RPMI8226 (cell line): ENCODE results near the gene HSFX2.
"Not testable (repeated sequence)": the region's sequence is repeated elsewhere in the genome, so short reads cannot be mapped to it uniquely, and the experiment has no call there.

Source experiments
- DNase-seq: peaks from one replicate; pipeline ENCODE4 v3.0.0-alpha.2; 2015

The HSFX2 gene

DNA sequence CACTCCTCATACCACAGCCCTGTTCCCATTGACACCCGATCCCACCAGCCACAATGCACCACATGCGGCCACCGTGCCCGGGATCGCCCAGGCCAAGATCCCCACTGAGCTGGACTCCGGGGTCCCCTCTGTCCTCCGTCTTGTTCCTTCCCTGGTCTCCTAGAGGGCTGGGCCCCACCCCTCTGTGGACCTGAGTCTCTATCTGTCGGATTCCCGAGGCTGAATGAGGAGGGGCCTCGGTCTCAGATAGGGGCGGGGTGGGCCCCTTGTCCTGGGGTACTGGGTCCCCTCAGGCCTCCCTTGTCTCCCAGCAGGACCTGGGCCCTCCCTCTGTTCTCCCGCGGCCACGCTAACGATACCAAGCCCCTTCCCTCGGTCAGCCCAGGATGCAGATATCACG, 9.5 kb downstream of the HSFX2 start:
- DNase-seq: not testable (repeated sequence)

DNA sequence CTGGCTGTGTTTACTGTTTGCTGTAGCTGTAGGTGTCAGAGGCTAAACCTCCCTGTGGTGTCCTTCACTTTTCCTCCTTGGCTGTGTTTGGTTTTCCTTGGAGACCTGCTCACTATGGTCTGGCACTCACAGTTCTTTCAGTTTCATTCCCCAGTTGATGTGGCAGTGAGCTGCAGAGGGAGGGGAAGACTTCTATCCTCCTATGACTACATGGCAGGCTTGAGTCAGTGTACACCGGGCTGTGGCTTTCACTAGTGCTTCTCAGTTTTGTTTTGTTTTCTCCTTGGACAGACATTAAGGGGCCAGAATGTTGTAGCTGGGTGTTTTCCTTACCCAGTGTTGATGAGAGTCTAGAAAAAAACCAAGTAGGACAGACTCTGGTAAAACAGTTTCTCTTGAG, 21.7 kb downstream of the HSFX2 start:
- DNase-seq: not testable (repeated sequence)

DNA sequence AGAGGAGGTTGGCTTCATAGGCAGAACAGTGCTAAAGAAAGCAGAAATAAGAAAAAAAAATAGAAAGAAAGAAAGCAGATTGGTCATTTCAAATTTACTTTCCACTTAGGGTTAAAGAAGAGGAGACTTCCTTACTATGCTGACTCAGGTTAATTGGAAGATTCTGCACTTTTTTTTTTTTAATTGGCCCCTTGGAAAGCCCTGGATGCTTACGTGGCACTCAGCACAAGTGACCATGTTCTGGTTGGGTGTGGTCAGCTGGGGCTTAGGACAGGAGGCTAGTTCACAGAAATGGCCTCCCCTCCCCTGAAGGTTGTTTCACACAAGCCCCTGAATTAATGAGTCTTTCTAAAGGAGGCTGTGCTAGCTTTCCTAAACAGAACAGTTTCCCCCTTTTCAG, 22.4 kb downstream of the HSFX2 start:
- peak; percentile 2 for DNase-seq

DNA sequence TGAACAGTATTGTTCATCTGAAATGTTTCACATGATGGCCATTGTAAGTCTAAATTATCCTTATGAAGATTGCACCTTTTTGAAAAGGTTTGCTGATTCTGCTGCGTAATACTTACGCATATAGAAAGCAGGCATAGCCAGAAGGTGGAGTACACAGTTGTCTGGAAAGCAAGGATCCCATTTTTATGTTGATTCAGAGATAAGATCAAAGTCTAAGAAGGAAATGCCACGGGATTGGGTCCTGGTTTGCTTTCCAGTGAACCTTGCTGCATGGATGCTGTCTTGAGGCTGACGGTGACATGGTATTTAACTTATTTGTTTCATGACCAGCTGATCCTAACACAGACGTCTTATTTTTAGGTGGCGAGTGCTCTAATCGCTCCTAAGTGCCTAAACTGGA, 23.3 kb downstream of the HSFX2 start:
- DNase-seq: no peak

DNA sequence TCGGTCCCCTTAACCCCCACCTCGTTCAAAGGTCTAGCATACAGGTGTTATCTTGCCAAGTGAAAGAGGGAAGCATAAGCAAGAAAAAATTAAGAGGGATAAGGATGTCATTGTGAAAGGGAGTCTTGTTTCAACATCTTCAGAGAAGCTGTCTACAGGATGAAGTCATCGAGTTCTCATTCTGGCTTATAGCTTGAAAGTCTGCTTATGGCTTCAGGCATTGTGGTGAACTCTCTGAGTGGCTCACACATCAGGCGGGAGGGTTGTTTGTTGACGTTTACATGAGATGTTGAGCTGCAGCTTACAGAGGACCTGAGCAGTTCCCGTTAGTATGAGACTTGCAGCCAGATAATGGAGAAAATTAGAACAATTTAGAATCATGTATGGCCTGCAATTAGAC, 24.4 kb downstream of the HSFX2 start:
- DNase-seq: no peak

DNA sequence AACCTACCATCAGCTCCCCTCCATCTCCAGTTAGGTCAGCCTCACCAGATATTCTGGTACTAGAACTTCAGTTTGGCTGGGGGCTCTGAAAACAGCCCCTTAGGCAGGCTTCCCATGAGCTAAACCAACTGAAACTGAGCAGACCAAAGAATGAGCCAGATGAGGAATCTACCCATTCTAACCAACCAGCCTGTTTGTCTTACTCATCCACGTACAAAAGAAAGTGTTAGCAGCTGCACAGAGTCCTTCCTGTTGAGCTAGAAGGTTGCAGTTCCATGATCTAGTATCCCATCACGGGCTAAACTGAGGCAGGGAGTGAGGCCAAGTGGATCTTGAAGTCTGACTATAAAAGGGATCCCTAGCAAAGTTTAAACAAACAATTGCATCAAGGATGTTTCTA, 25.3 kb downstream of the HSFX2 start:
- DNase-seq: no peak

DNA sequence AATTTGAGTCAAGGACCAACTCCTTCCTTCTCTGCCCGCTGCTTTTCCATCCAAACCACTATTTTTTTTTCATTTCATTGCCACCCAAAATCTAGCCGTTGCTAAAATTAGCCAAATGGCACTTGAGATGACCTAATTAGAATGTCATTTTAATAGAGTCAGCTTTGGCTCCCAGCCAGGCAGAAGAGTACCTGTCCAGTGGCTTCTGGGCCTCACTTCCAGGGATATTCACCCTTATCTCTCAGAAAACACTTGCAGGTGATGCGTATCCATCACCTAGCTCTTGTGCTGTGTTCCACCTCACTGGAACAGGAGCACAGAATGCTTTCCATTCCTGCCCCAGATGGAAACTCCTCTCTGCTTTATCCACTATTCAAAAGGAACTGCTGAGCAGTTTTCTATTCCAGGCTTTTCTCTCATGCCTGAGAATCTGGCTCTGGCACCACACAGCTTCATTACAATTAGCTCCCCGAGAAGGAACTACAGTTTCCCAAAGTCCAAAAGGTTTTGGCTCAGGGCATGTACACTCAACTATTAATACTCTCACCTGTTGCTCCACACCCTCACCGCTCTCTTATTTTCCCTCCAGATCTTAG, 26.3 kb downstream of the HSFX2 start:
- DNase-seq: no peak

DNA sequence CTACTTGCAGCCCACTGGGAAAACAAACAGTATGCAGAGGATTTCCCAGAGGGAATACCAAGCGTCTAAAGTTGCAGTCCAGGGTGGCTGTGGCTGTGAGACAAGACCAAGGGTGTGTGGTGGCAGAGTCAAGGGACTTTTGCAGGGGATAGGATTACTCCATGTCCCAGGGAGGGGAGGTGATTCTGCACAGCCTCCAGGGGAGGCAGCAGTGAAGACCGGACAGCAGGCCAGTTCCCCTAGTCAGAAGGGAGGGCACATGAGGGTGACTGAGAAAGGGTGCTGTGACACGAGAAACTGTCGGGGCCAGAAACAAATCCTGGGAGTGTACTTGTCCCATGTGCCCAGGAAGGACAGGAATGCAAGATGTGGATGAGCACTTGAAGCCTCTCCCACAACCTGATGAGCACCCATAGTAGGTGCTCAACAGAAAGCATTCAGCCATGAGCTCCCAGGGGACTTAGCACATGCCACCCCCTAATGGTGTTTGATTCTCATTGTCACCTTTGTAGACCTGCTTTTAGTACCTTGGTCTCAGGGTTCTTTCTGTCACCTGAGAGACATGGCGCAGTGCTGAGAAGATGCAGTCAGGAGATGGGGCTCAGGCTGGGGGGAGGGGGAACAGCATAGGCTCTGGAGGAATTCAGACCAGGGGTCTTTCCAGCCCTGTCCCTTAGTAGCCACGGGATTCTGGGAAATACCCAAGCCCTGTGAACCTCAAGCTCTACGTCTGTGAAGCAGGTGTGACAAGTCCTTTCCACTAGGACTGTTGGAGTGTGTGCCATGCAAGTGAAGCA, 27.3 kb downstream of the HSFX2 start:
- no peak for DNase-seq

DNA sequence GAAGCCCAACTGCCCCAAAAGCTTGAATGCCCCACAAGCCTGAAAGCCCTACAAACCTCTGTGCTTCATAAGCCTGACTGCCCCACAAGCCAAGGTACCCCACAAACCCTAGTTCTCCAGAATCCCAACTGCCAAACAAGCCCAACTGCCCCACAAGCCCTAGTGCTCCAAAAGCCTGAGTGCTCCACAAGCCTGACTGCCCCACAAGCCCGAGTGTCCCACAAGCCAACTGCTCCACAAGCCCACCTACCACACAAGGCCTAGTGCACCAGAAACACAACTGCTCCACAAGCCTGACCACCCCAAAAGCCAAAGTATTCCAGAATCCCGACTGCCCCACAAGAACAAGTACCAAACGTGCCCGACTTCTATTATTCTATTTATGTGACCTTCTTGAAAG, 31.8 kb downstream of the HSFX2 start:
- no peak for DNase-seq

DNA sequence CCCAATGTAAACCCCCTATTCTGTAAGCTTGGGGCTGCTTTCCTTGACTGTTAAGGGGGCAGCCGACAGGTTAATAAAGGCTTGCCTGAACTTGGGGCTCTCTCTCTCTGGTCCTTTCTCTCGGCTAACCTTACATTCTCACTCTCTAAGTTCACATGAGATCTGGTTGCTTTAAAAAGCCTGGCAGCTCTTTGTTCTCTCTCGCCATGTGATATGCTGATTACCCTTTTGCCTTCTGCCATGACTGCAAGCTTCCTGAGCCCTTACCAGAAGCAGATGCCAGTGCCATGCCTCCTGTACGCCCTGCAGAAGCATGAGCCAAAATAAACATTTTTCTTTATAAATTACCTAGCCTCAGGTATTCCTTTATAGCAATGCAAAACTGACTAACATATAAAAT, 39.9 kb downstream of the HSFX2 start:
- DNase-seq: not testable (repeated sequence)

DNA sequence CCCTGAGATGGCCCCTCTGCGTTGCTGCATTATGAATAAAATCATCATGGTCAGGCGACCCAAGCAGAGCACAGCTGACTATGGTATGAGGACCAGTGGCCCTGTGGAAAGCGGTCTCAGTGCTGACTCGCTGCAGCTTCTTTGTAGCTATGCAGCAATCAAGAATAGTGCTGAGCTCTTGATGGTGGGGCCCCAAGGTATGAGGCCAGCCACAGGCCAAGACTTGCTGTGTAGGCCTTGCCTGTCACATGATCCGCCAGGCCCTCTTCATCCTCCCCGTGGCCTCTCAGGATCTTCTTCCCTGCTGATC, 43.2 kb downstream of the HSFX2 start:
- not testable (repeated sequence) for DNase-seq

DNA sequence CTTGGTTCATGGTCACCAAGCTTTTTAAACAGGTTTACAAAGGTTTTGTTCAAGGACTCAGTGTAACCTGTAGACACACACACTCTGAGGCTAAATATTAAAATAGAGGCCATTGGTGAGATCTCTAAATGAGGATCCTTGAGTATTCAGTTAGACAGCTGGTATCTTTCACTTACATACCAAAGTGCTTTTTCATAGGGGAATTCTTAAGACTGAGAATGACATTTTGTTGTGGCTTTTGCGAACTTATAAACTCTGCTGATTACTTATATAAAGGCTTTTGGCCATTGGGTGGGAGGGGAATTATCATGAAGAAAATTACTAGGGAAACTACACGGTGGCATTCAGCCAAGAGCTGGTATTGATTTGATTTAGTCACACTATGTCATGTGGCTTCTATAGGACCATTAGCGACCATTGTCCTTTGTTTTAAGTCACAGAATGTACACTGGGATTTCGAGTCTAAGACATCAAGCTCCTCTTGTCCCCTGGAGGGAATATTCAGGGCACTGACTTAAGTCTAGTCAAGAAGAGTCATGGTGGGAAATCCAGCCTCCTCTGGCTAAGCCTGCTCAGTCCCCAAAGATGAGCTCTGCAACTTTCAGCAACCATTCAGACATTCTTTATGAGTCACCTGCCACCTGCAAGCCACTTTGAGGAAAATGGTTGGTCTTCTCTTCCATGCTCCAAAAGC, 43.7 kb downstream of the HSFX2 start:
- DNase-seq: not testable (repeated sequence)

DNA sequence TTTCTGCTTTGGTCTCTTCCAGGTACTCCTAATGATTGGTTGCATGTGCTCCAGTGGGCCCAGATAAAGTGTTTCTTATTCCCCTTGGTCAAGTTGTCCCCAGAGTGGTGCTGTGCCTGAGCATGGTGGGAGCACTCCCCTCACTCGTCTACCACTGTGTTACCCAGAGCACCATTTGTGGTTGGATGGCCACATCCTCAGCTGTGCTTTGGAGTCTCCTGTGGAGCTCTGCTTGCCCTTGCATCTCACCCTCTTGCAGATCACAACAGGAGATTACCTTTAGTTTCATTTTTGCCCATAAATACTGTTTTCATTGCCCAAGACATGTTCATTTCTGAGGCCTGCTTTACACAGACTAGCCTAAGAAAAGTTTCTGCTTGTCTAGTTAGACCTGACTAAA, 44.7 kb downstream of the HSFX2 start:
- not testable (repeated sequence) for DNase-seq

DNA sequence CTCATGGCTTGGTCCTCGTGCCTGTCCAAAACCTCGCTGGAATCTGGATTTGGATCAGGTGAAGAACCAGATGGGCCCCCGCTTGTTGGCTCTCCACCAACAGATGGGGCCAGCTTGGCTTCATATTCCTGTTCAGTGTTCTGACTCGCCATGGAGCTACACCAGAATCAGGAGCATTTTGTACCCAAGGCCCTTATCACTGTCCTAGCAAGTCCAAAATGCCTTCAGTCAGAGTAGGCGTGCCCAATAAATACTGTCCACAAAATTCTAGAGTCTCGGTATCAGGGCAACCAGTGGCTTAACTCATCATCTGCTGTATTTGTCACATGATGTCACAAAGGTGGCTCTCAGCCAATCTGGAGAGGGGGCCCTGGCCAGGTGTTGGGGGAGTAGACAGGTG, 45.4 kb downstream of the HSFX2 start, which contains the start of gene HSFX3:
TSS of gene HSFX3 (minus strand) at position 224 of the 400 bp plus-strand sequence. CDS start at position 152, 72 bp downstream.
- not testable (repeated sequence) for DNase-seq

DNA sequence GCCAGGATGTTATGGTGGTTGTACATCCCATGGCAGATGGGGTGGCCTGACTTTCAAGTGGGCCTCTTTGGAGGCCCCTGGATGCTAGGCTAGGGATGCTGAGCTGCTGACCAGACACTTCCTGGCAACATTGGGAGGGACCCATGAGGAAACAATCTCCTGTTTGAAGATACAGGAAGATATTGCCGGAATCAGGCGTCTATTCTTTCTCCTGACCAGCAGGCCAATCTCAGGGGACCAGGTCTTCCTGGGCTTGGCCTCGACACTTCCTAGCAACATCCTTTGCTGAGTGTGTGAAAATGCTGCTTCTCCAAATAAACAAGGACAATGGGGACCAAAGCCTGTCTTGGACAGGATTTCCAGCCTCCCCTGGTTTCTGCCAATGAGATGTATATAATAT, 47.3 kb downstream of the HSFX2 start:
- DNase-seq: not testable (repeated sequence)

DNA sequence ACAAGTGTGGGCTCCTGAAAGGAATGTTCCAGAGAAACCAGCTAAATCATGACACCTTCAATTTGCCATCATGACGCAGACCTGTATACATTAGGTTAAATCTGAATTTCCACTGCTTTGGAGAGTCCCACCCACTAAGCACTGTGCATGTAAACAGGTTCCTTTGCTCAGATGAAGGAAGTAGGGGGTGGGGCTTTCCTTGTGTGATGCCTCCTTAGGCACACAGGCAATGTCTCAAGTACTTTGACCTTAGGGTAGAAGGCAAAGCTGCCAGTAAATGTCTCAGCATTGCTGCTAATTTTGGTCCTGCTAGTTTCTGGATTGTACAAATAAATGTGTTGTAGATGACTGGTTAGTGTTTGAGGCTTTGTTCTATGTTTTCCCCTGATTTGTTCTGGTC, 48.2 kb downstream of the HSFX2 start:
- DNase-seq: not testable (repeated sequence)

DNA sequence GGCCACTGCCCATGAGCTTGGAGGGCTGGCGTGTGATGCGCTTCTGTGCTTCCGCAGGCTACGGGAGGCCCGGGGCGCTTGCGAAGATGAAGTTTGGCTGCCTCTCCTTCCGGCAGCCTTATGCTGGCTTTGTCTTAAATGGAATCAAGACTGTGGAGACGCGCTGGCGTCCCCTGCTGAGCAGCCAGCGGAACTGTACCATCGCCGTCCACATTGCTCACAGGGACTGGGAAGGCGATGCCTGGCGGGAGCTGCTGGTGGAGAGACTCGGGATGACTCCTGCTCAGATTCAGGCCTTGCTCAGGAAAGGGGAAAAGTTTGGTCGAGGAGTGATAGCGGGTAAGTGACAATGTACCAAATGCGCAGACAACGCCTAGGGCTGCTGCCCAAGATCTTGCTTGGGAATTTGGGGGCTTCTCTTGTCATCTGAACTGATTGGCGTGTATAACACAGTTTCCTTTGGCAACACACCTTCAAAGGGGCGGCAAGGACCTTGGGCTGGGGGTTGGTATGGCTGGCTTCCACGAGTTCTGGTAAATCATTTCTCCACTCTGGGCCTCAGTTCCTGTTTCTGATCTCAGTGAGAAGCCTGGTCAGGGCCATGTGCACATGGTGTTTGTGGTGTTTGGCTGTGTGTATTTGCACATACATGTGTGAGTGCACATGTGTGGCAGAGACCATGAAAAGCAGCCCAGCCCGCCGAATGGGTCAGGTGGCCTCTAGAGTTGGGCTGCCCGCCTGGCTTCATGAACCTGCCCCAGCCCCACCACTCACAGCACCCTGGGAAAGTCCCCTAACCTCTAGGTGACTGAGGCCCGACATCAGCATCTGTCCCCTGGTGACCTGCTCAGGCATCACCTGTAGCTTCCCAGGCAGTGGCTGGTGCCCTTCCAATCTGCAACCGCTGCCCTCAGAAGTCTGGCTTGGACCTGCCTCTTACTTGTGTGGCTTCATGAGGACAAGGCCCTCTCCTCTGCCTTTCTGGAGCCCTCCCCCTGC, 49.3 kb downstream of the HSFX2 start:
- not testable (repeated sequence) for DNase-seq
